Neural cell (in vitro differentiated cells): Measurements from ENCODE around the gene ACBD3. TPM values are rescaled to one million over a fixed set of nuclear protein-coding genes. Genes with fewer than 3 reads are reported as not detected.

Source experiments
- H2AFZ ChIP-seq: fragments of 200-600, 300-800 bp; sonication (generic), shearing (Covaris generic); 2 replicates; pipeline ENCODE4 v1.6.0; 2014; ENCODE audit warnings: low read depth, mild to moderate bottlenecking, antibody characterized with exemption, low read length, moderate library complexity
- H3F3A ChIP-seq: fragments of 200-600 bp; shearing (Covaris generic); 2 replicates; pipeline ENCODE4 v1.6.1; 2016; ENCODE audit warnings: mild to moderate bottlenecking, moderate library complexity, mixed read lengths, antibody characterized with exemption, low read length; ENCODE audit not compliant: insufficient read depth, poor library complexity, severe bottlenecking
- H3K27ac ChIP-seq: fragments of 200-600, 300-800 bp; sonication (generic), shearing (Covaris generic); 2 replicates; pipeline ENCODE4 v1.5.1; 2014; ENCODE audit warnings: mild to moderate bottlenecking, low read length, moderate library complexity
- H3K27me3 ChIP-seq: fragments of 300-800, 200-600 bp; sonication (generic), shearing (Covaris generic); 2 replicates; pipeline ENCODE4 v1.6.0; 2014; ENCODE audit warnings: mild to moderate bottlenecking, low read depth, low read length, moderate library complexity; ENCODE audit not compliant: insufficient read depth
- H3K36me3 ChIP-seq: fragments of 300-800, 200-600 bp; sonication (generic), shearing (Covaris generic); 2 replicates; pipeline ENCODE4 v1.5.1; 2014; ENCODE audit warnings: mild to moderate bottlenecking, antibody characterized with exemption, low read length, moderate library complexity; ENCODE audit not compliant: insufficient read depth
- H3K4me2 ChIP-seq: fragments of 300-800, 200-600 bp; sonication (generic), shearing (Covaris generic); 2 replicates; pipeline ENCODE4 v1.6.0; 2014; ENCODE audit warnings: mild to moderate bottlenecking, low read length
- H3K4me3 ChIP-seq: fragments of 300-800, 200-600 bp; sonication (generic), shearing (Covaris generic); 2 replicates; pipeline ENCODE4 v1.5.1; 2014; ENCODE audit warnings: mild to moderate bottlenecking, low read length, moderate library complexity
- H3K79me2 ChIP-seq: fragments of 200-600 bp; shearing (Covaris generic); replicated peaks from 2 replicates; pipeline ENCODE4 v1.6.0; 2014; ENCODE audit warnings: mild to moderate bottlenecking, low read length, moderate library complexity; ENCODE audit not compliant: insufficient read depth
- H3K9ac ChIP-seq: fragments of 300-800, 200-600 bp; sonication (generic), shearing (Covaris generic); 2 replicates; pipeline ENCODE4 v1.6.1; 2016; ENCODE audit warnings: mild to moderate bottlenecking, low read length, mixed read lengths
- H3K9me2 ChIP-seq: fragments of 200-600 bp; shearing (Covaris generic); 2 replicates; pipeline ENCODE4 v1.6.1; 2016; ENCODE audit warnings: mild to moderate bottlenecking, low read length, mixed read lengths; ENCODE audit not compliant: insufficient read depth
- H3K9me3 ChIP-seq: fragments of 200-600, 300-800 bp; sonication (generic), shearing (Covaris generic); 2 replicates; pipeline ENCODE4 v1.6.1; 2016; ENCODE audit warnings: mild to moderate bottlenecking, mixed run types, low read length, moderate library complexity, mixed read lengths
- H4K20me1 ChIP-seq: fragments of 200-600 bp; shearing (Covaris generic); 2 replicates; pipeline ENCODE4 v1.6.1; 2016; ENCODE audit warnings: mild to moderate bottlenecking, mixed run types; ENCODE audit not compliant: insufficient read depth
- CTCF ChIP-seq: fragments of 450-650 bp; IDR thresholded peaks from 2 replicates; pipeline ENCODE4 v1.5.1; 2014; ENCODE audit warnings: antibody characterized with exemption, mild to moderate bottlenecking, moderate library complexity; ENCODE audit not compliant: poor library complexity, severe bottlenecking
- EP300 ChIP-seq: fragments of 450-650 bp; conservative IDR thresholded peaks from 2 replicates; pipeline ENCODE4 v1.6.1; 2014; ENCODE audit warnings: antibody characterized with exemption, mild to moderate bottlenecking, moderate library complexity; ENCODE audit not compliant: poor library complexity, severe bottlenecking
- EZH2 ChIP-seq: fragments of 200-600, 300-800 bp; shearing (Covaris generic), sonication (generic); IDR thresholded peaks from 2 replicates; pipeline ENCODE4 v1.6.1; 2014; ENCODE audit warnings: antibody characterized with exemption, low read length, borderline replicate concordance, mild to moderate bottlenecking; ENCODE audit not compliant: insufficient read depth, poor library complexity, severe bottlenecking
- MXI1 ChIP-seq: fragments of 450-650 bp; conservative IDR thresholded peaks from 2 replicates; pipeline ENCODE4 v1.6.1; 2014; ENCODE audit warnings: antibody characterized with exemption, mild to moderate bottlenecking; ENCODE audit not compliant: poor library complexity, severe bottlenecking
- POLR2AphosphoS5 ChIP-seq: IDR thresholded peaks from 2 replicates; pipeline ENCODE4 v1.6.1; 2012
- RAD21 ChIP-seq: fragments of 450-650 bp; conservative IDR thresholded peaks from 2 replicates; pipeline ENCODE4 v1.6.1; 2014; ENCODE audit warnings: antibody characterized with exemption, mild to moderate bottlenecking, moderate library complexity
- REST ChIP-seq: IDR thresholded peaks from 2 replicates; pipeline ENCODE4 v1.6.1; 2012; ENCODE audit warnings: borderline replicate concordance
- SMC3 ChIP-seq: fragments of 450-650 bp; conservative IDR thresholded peaks from 2 replicates; pipeline ENCODE4 v1.6.1; 2014; ENCODE audit warnings: antibody characterized with exemption, mild to moderate bottlenecking, moderate library complexity; ENCODE audit not compliant: poor library complexity
- TAF1 ChIP-seq: IDR thresholded peaks from 2 replicates; pipeline ENCODE4 v1.6.1; 2012; ENCODE audit warnings: low read depth
- polyA plus RNA-seq: library from polyadenylated mRNA; depleted of rRNA; stranded (reverse); fragments of >200 nt; gene quantifications from 2 replicates; pipeline ENCODE4 v1.2.3, GENCODE V29; 2014

The ACBD3 gene
- polyA plus RNA-seq, 1 donor from 2014 or later, result 30.8 TPM

GRCh38 chr1:226107471-226108460 is 78.8 kb downstream of the ACBD3 start:
- no peaks in the 10 kb centered on the region for H3K9me3 ChIP-seq
- TF ChIP-seq EP300 (no peak), CTCF (no peak), POLR2AphosphoS5 (no peak), REST (no peak), SMC3 (no peak), TAF1 (no peak), MXI1 (no peak), RAD21 (no peak), EZH2 (no peak)
- no peak overlapping the region for H3K4me2 ChIP-seq
- H3K79me2 ChIP-seq, result no peaks in the 10 kb centered on the region
- no peak overlapping the region for H2AFZ ChIP-seq
- no peaks in the 10 kb centered on the region for H3K9me2 ChIP-seq
- no peak overlapping the region for H3K9ac ChIP-seq
- no peak overlapping the region for H3K27ac ChIP-seq
- no peak overlapping the region for H3K4me3 ChIP-seq
- no peaks in the 10 kb centered on the region for H3K27me3 ChIP-seq
- no peaks in the 10 kb centered on the region for H3F3A ChIP-seq
- no peaks in the 10 kb centered on the region for H4K20me1 ChIP-seq
- no peaks in the 10 kb centered on the region for H3K36me3 ChIP-seq

- H4K20me1 ChIP-seq, result no peaks in the 10 kb centered on the region
- H3K27me3 ChIP-seq, result no peaks in the 10 kb centered on the region
- no peaks in the 10 kb centered on the region for H3K36me3 ChIP-seq
- H3K27ac ChIP-seq, result no peak overlapping the region
- H3K9me2 ChIP-seq, result no peaks in the 10 kb centered on the region
- H3K79me2 ChIP-seq, result no peaks in the 10 kb centered on the region
- H3K9me3 ChIP-seq, result no peaks in the 10 kb centered on the region
- TF ChIP-seq EZH2, result no peak
- no peak for TF ChIP-seq RAD21
- no peak for TF ChIP-seq CTCF
- TF ChIP-seq TAF1, result no peak
- TF ChIP-seq MXI1, result no peak
- no peak for TF ChIP-seq EP300
- TF ChIP-seq POLR2AphosphoS5, result no peak
- H3K4me3 ChIP-seq, result no peak overlapping the region
- H2AFZ ChIP-seq, result no peak overlapping the region
- no peaks in the 10 kb centered on the region for H3F3A ChIP-seq
- no peak overlapping the region for H3K9ac ChIP-seq
- no peak overlapping the region for H3K4me2 ChIP-seq
These were observed 81.8 kb downstream of the ACBD3 start for GRCh38 chr1:226104671-226105121.
